Natural killer cell (primary cell): ENCODE results near the gene RNF220. TPM values are rescaled to one million over a fixed set of nuclear protein-coding genes. Genes with fewer than 3 reads are reported as not detected.

Experiments
- ATAC-seq, 3 donors: fragments of 150-1000 bp in 2 of 3; fragments of 200-7000 bp in 1 of 3; cut with Tn5 transposase; 1 replicate in 1 of 3; 2 replicates in 2 of 3; pipeline ENCODE4 v1.10.0; 2021; ENCODE audit warnings: mild to moderate bottlenecking in 2 of 3, moderate library complexity in 2 of 3
- DNase-seq, 2 donors: peaks; one replicate each; pipeline versions ENCODE4 v3.0.0 to v3.0.0-alpha.2; 2013 to 2021; ENCODE audit warnings: mixed read lengths in 1 of 2
- H3K27ac ChIP-seq: one replicate; pipeline ENCODE4 v1.5.1; 2013; ENCODE audit warnings: mild to moderate bottlenecking, low read length
- H3K27me3 ChIP-seq: one replicate; pipeline ENCODE4 v1.6.1; 2013; ENCODE audit warnings: low read length; ENCODE audit not compliant: control insufficient read depth, insufficient read depth
- H3K36me3 ChIP-seq: one replicate; pipeline ENCODE4 v1.6.1; 2013; ENCODE audit warnings: low read length; ENCODE audit not compliant: control insufficient read depth, insufficient read depth
- H3K4me1 ChIP-seq: one replicate; pipeline ENCODE4 v1.6.1; 2013; ENCODE audit warnings: low read length; ENCODE audit not compliant: control insufficient read depth, insufficient read depth
- H3K4me3 ChIP-seq: one replicate; pipeline ENCODE4 v1.5.1; 2013; ENCODE audit warnings: low read length
- H3K9me3 ChIP-seq: one replicate; pipeline ENCODE4 v1.6.1; 2013; ENCODE audit warnings: low read length; ENCODE audit not compliant: control insufficient read depth, insufficient read depth
- H3K27ac Mint-ChIP-seq, 2 donors: one replicate each; pipeline ENCODE4 v1.8.0; 2022; ENCODE audit warnings: mild to moderate bottlenecking in 2 of 2, mixed read lengths in 2 of 2, moderate library complexity in 1 of 2
- H3K27me3 Mint-ChIP-seq, 2 donors: one replicate each; pipeline ENCODE4 v1.8.0; 2022; ENCODE audit warnings: low read depth in 2 of 2, mixed read lengths in 2 of 2
- H3K36me3 Mint-ChIP-seq: one replicate; pipeline ENCODE4 v1.8.0; 2022; ENCODE audit warnings: mixed read lengths
- H3K4me1 Mint-ChIP-seq, 2 donors: one replicate each; pipeline ENCODE4 v1.8.0; 2022; ENCODE audit warnings: mixed read lengths in 2 of 2
- H3K4me3 Mint-ChIP-seq: one replicate; pipeline ENCODE4 v1.8.0; 2022; ENCODE audit warnings: mild to moderate bottlenecking, moderate library complexity, mixed read lengths
- H3K9me3 Mint-ChIP-seq, 2 donors: one replicate each; pipeline ENCODE4 v1.8.0; 2022; ENCODE audit warnings: mixed read lengths in 2 of 2
- CTCF ChIP-seq: fragments of 200-600 bp; IDR thresholded peaks from one replicate; pipeline ENCODE4 v1.8.0; 2022; ENCODE audit warnings: antibody characterized with exemption
- WGBS: methylation state at CpG from one replicate; pipeline ENCODE4 v1.1.7; 2013; ENCODE audit warnings: missing lambda C conversion rate; ENCODE audit not compliant: insufficient coverage; 5-methylcytosine and 5-hydroxymethylcytosine counted together
- intact Hi-C: fragments of 100-400 bp; cut with micrococcal nuclease; formaldehyde crosslinking; loops from one replicate; pipeline ENCODE4 v1.14.2; 2022
- total RNA-seq, 4 donors: library from RNA; stranded (reverse); fragments of 120-200 nt in 1 of 4; gene quantifications; one replicate each; pipeline versions ENCODE4 v1.2.3 to v1.2.4, GENCODE V29; 2013 to 2022

Gene RNF220
- total RNA-seq, 3 donors from 2014 or later (not counting 1 experiment from before 2014, with no cell fraction given) = 88.5 to 107 (median 105) TPM

- no peak for TF ChIP-seq CTCF
- H3K9me3 ChIP-seq = no peaks in the 10 kb centered on the region
- no peak overlapping the region for H3K27ac ChIP-seq
- H3K36me3 Mint-ChIP-seq = no peaks in the 10 kb centered on the region
- H3K4me3 Mint-ChIP-seq = no peak overlapping the region
- peaks cover 12% of the 10 kb centered on the region in 2 donors for H3K4me1 Mint-ChIP-seq
- no peak for ATAC-seq
- no peaks in the 10 kb centered on the region for H3K9me3 Mint-ChIP-seq
- H3K36me3 ChIP-seq = no peaks in the 10 kb centered on the region
- no peak for DNase-seq
- intact Hi-C loops = no loop called here
- H3K27me3 Mint-ChIP-seq = no peaks in the 10 kb centered on the region
- peaks cover 11% of the 10 kb centered on the region for H3K4me1 ChIP-seq
- H3K27me3 ChIP-seq = no peaks in the 10 kb centered on the region
- no peak overlapping the region for H3K27ac Mint-ChIP-seq
- no peak overlapping the region for H3K4me3 ChIP-seq
- 88% methylated on average over 5 of the region's 6 CpGs for WGBS
Measured at GRCh38 chr1:44359234-44359935, 45.7 kb upstream of the RNF220 start.

- TF ChIP-seq CTCF = no peak
- 88% methylated on average over 4 of the region's 4 CpGs for WGBS
- Mint-ChIP-seq H3K4me1 (no peaks in the 10 kb centered on the region), H3K27me3 (peaks cover 0 to 2% of the 10 kb centered on the region in 2 donors), H3K9me3 (no peaks in the 10 kb centered on the region), H3K4me3 (no peak overlapping the region), H3K36me3 (no peaks in the 10 kb centered on the region), H3K27ac (no peak overlapping the region)
- no peak for ATAC-seq
- no peaks in the 10 kb centered on the region for H3K9me3 ChIP-seq
- no peak for DNase-seq
- intact Hi-C loops = no loop called here
- H3K27ac ChIP-seq = no peak overlapping the region
- no peaks in the 10 kb centered on the region for H3K27me3 ChIP-seq
- H3K4me3 ChIP-seq = no peak overlapping the region
- H3K36me3 ChIP-seq = no peaks in the 10 kb centered on the region
- no peaks in the 10 kb centered on the region for H3K4me1 ChIP-seq
Measured at GRCh38 chr1:44361478-44361877, 43.6 kb upstream of the RNF220 start.

GRCh38 chr1:44366371-44366975 lies 38.6 kb upstream of the RNF220 start:
- no peaks in the 10 kb centered on the region for H3K9me3 ChIP-seq
- no peaks in the 10 kb centered on the region for H3K4me1 ChIP-seq
- no peak overlapping the region for H3K27ac ChIP-seq
- no peak overlapping the region for H3K4me3 Mint-ChIP-seq
- no peaks in the 10 kb centered on the region for H3K36me3 Mint-ChIP-seq
- WGBS = 83% methylated on average over 7 of the region's 7 CpGs
- no peak for TF ChIP-seq CTCF
- no peaks in the 10 kb centered on the region for H3K36me3 ChIP-seq
- intact Hi-C loops = no loop called here
- H3K27me3 Mint-ChIP-seq = peaks cover 10 to 22% of the 10 kb centered on the region in 2 donors
- H3K27me3 ChIP-seq = no peaks in the 10 kb centered on the region
- no peak for ATAC-seq
- H3K9me3 Mint-ChIP-seq = no peaks in the 10 kb centered on the region
- no peaks in the 10 kb centered on the region for H3K4me1 Mint-ChIP-seq
- H3K27ac Mint-ChIP-seq = no peak overlapping the region
- no peak for DNase-seq
- no peak overlapping the region for H3K4me3 ChIP-seq
